HG03280 (cell line): ENCODE data around the gene CARM1.
"Not testable (repeated sequence)": the region's sequence is repeated elsewhere in the genome, so short reads cannot be mapped to it uniquely, and the experiment has no call there.

Experiments
- ATAC-seq: cut with Tn5 transposase; IDR thresholded peaks from one replicate; pipeline ENCODE4 v1.9.1; 2021; ENCODE audit warnings: mild to moderate bottlenecking, moderate library complexity; ENCODE audit not compliant: unreplicated experiment

CARM1 gene

GRCh38 chr19:10846500-10847202 lies 24.7 kb upstream of the CARM1 start:
- ATAC-seq: no peak

GRCh38 chr19:10848230-10848856 lies 23.0 kb upstream of the CARM1 start, which contains the start of gene C19orf38:
TSS of gene C19orf38 (plus strand) at chr19:10848415. CDS start at chr19:10848509, 94 bp downstream.
- ATAC-seq: no peak

- ATAC-seq: no peak
Observed at GRCh38 chr19:10850631-10851030, 20.7 kb upstream of the CARM1 start.

GRCh38 chr19:10852098-10852800 lies 19.1 kb upstream of the CARM1 start:
- ATAC-seq: no peak

GRCh38 chr19:10852941-10853340 lies 18.4 kb upstream of the CARM1 start:
- no peak for ATAC-seq

- ATAC-seq: no peak
Observed at GRCh38 chr19:10854350-10855089, 16.8 kb upstream of the CARM1 start.

GRCh38 chr19:10855879-10856522 lies 15.4 kb upstream of the CARM1 start:
- no peak for ATAC-seq

- not testable (repeated sequence) for ATAC-seq
Observed at GRCh38 chr19:10856899-10857298, 14.5 kb upstream of the CARM1 start.

- no peak for ATAC-seq
Observed at GRCh38 chr19:10858204-10858828, 13.0 kb upstream of the CARM1 start.

- no peak for ATAC-seq
Observed at GRCh38 chr19:10861103-10861651, 10.2 kb upstream of the CARM1 start.

- no peak for ATAC-seq
Observed at GRCh38 chr19:10862561-10863106, 8.7 kb upstream of the CARM1 start.

GRCh38 chr19:10863107-10863717 lies 8.1 kb upstream of the CARM1 start:
- ATAC-seq: no peak

GRCh38 chr19:10864538-10864899 lies 6.8 kb upstream of the CARM1 start:
- ATAC-seq: no peak

- no peak for ATAC-seq
Observed at GRCh38 chr19:10866495-10866894, 4.9 kb upstream of the CARM1 start.

- ATAC-seq: no peak
Observed at GRCh38 chr19:10868872-10869547, 2.3 kb upstream of the CARM1 start.

GRCh38 chr19:10869872-10870311 lies 1.5 kb upstream of the CARM1 start:
- not testable (repeated sequence) for ATAC-seq

GRCh38 chr19:10870501-10870954 lies 825 bp upstream of the CARM1 start:
- ATAC-seq: no peak

GRCh38 chr19:10871711-10872545 lies 575 bp downstream of the CARM1 start:
- peak; percentile 19 for ATAC-seq
